NCI-H526 treated with DMSO at 0.1 percent for 48 hours (cell line): Measurements from ENCODE around the gene FAM78B.

Experiments used
- DNase-seq: peaks from one replicate; lab custom pipeline; 2025; lab: John Stamatoyannopoulos, UW

The FAM78B gene

DNA sequence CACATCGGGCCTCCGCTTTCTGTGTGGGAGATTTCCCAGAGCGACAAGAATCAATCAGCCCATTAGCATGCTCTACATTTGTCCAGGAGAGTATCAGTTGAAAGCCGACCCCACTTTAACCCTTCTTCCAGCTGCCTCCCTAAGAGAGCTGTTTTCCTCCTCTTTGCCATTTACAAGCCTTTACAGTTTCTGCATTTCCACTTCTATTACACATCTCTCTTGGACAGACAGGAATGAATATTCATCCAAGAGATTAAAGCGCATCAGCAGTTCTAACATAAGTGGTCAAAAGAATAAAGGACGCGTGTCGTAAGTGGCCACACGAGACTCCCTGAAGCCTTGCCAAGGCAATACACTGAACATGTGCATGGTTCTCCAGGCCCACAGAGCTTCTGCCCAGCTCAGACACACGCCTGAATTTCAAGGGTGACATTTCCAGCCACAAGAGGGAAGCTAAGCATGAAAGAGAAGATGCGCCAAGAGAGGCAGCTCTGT lies 47.3 kb downstream of the FAM78B start:
- no peak for DNase-seq

DNA sequence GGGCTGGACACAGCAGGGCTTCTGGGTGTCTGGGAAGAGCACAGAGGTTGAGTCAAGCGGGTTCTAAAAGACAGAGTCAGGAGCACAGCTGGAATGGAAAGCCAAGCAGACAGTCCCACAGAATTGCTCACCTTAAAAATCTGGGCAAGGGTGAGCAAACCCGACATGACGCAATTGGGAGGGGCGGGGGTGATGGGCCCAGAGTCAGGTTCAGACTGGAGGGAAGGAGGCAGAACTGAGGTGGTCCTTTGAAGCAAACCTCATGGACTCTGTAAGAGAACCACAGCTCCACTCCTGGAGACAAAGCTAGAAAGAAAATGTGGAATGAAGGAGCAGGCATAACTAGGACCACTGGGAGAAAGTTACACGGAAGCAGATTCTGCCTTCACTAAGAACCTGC lies 49.0 kb downstream of the FAM78B start:
- no peak for DNase-seq

DNA sequence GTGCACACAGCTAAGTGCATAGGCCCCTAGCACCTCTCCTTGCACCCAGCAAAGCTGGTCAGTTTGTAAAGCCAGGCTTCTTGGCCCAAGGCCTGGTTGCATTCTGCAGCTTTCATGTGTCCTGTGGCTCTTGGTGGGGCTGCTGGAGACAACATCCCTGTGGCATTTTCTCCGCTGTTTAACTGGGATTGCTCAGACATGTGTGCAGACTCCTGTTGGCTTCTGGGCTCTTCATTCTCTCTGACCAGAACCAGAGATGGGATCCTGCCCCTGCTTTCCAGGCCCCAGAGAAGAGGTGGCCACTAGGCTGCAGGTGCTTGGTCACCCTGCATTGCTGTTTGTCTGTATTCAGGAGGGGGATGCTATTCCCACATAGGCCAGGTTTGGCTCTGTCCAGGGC lies 50.8 kb downstream of the FAM78B start:
- DNase-seq, result no peak

- no peak for DNase-seq
Observed at GRCh38 chr1:166114419-166114818, 52.4 kb downstream of the FAM78B start.

DNA sequence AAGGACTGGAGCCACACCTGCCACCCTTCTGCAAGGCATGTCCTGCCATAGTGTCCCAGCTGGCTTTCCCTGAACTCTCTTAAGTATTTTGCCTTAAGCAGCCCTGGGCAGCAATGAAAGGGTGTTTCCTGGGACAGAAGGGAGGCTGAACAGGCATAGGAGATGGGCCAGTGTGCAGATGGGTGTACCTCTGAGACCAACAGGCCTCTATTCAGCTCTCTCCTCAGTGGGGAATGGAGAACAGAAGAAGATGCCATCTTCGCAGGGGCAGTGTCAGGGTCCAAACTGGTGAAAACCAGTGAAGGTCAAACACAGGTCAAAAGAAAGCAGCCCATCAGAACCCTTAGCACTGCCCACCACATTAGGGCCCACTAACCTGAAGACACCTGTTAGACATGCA lies 53.2 kb downstream of the FAM78B start:
- DNase-seq, result no peak

- DNase-seq, result no peak
Observed at GRCh38 chr1:166113031-166113430, 53.8 kb downstream of the FAM78B start.

GRCh38 chr1:166112425-166112824 lies 54.4 kb downstream of the FAM78B start:
- no peak for DNase-seq

DNA sequence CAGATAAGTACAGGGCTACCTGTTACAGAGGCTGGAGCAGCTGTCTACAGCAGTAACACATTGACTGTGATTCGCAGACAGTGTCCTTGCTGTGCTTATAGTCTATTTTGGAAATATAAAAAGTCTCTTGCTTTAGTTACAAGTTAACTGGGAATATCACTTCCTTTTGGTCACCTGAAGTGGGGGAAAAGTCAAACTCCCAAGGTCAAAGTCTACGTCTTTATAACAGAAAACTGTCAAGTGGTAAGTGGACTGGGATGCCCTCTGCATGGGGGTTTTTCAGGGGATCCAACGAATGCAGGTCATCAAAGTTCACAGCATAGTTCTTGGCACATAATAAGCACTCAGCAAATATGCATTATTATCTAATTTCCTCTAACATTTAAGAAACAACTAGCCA lies 55.4 kb downstream of the FAM78B start:
- DNase-seq, result no peak

DNA sequence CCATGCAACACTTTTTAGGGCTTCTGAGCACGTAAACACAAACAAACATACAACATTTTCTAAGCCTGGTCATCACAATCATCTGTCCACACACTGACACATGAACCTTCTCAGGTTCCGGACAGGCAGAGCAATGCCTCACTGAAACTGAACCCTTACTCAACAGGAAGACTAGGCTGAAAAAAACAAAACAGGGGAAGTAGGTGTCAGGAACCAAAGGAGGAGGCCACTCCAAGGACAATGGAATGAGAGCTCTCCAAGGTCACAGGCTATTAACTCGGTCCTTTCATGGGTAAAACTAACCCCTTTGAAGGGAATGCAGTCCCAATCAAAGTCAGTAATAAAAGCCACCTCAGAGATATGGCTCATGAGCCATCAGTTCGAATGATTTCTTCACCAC lies 76.6 kb downstream of the FAM78B start:
- DNase-seq, result no peak

DNA sequence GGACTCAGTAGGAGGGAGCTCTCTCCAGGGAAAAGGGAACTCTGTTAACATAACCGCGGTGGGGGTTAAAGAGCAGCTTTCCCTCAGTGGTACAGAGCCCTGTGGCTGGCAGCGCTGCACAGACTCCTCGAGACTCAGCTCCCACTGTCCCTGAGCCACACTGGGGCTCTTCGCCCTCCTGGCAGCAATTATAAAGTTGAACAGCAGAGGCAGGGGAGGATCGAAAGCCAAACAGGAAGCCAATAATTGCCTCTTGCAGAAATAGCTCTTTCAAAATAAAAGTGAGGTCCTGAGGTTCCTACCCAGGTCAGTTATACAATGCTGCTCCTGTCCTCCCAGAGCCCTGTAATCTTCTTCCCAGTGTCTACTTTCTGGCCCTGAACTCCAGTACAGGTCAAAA lies 77.0 kb downstream of the FAM78B start:
- no peak for DNase-seq

- no peak for DNase-seq
Observed at GRCh38 chr1:166088572-166088955, 78.2 kb downstream of the FAM78B start.

DNA sequence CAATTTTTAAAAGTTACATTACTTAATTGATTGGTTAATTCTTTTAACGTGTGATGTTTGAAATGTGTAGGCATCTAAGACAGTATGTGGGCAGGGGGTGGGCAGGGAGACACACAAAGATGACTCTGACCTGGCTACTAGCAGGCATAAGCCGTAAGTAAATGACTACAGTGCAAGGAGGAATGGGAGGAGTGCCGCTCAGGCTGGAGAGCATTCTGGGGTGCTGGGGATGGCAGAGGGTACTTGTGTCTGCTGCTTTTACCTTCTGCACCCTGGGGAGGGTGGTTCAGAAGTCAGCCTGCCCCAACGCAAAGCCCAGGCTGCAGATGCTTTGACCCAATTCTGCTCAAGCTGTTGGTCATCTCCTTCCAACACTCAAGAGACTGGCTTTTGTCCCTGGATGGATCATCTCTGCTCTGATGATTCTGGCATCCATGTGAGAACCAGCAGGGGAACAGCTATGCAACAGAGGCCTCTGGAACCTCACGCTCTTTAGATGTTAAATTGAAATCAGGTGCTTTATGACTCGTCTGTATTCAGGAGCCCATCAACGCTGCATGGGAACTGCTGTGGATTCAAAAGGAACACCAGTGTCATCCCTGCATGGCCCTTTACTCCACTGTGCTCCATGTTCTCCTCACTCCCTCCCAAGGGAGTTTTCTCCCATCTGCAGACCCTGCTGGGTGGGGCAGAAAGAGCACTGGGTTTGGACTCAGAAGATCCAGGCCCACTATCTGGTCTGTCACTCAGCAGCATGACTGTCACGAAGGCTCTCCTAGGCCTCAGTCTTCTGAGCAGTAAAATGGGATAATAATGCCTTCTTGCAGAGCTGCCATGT lies 78.8 kb downstream of the FAM78B start:
- DNase-seq, result no peak

GRCh38 chr1:166086113-166086883 lies 80.5 kb downstream of the FAM78B start:
- DNase-seq, result no peak

DNA sequence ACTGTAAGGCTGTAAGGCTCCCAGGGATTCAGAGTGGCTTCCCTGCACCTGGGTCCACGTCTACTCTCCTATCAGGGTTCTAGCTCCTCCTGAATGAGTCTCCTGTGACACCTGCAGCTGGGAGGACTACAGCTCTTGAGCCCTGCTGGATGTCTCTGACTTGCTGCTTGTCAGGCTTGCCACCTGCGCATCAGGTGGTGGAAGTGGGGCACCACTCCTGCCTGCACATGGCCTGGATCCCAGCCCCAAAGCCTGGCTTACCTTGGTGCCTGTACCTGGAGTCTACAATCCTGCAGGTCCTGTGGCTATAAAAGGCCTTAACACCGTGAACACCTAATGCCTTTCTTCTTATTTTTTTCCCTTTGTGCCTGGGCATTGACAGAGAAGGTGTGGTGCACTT lies 82.2 kb downstream of the FAM78B start:
- no peak for DNase-seq

DNA sequence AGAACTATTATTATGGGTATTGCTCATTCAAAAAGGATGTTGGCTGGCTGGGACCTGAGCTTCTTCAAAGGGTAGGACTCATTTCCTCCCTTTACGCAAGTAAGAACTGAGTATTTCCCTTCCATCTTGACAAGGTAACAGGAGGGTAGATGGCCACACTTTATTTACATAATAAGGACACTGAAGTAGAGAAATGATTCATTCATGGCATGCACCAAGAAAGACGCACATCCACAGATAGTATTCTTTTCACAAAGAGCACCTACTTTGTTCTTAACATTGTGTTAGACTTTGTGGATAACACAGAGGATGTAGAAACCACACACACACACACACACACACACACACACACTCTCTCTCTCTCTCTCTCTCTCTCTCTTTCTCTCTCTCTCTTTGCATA lies 82.9 kb downstream of the FAM78B start:
- no peak for DNase-seq

DNA sequence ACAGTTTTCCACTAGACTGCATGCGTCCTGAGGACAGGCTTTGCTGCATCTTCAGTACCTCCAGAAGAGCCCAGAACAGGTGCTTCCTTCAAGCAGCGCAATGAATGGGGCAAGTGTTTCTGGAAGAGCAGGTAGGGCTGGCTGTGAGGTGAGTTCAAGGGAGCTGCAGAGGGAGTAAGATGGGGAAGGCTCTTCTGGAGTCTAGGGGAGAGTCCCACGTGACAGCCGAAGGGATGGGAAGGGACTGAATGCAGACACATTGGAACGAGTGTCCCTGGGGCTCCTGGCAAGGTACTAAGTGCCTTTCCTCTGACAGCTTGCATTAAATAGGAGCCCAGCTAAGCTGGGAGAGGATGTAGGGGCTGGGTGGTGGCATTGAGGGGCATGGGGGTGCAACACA lies 84.2 kb downstream of the FAM78B start:
- no peak for DNase-seq

DNA sequence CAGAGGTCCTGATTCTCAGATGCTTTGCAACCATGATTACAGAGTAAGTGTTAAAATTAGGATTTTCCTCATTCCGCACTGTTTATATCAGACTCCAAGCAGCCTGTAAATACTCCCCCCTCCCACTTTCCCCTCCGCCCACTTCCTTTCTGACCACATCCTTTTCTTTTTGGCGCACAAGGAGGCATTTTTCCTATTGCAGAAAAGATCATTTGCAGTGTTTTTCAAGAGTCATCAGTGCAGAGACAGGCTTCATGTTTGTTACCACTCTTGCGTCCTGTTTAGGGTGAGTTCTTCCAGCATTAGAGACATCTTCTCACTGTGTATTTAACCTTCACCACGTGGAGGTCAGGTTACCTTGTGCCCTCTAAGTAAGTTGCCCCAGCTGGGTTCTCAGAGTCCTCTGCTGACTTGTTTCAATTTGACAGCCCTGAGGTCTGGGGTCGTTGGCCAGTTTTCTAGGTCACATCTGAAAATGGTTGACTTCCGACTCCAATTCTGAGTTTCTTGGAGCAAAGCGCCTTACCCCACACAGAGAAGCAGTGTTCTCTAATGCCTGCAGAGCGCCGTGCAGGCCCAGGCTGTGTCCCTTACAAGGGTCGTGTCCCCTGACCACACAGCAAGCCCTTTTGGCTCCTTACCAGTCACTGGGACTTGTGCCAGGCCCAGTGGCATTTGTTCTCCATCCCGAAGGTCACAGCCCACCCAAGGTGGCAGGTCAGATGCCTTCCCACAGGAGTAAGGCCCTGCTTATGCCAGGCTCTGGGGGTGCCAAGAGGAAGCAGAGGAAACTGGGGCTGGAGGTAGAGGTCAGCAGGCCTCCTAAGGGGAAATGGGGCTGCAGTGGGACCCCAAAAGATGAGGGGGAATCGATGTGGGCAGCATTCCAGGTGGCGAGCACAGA lies 85.6 kb downstream of the FAM78B start:
- no peak for DNase-seq

DNA sequence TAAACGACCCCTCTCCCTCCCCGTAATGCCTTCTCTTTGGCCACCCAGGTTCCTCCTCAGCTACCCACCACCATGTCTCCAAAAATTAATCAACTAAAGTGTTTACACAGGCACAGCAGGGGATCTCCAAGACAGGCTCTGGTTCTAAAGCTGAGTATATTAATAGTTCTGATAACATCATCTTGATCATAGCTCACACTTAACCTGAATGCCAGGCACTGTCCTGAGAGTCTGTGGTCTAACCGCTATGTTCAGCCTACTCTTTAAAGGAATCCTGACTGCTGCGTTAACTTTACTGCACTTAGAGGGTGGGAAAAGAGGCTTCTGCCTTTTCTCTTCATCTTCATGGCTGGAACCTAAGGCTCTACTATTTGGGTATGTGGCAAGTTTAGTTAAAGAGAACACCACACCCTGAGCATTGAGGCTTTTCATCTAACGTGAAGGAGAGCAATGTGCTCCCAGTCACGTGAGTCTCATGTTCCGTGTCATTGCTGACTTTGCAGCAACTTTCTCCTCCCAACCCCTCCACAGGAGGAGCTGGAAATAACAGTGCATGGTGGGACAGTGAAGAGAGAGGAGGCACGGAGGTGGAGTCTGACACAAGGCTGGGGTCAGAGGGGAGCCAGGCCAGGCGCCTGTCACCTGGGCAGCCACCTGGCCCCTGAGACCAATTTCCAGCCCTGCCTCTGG lies 86.4 kb downstream of the FAM78B start:
- no peak for DNase-seq

DNA sequence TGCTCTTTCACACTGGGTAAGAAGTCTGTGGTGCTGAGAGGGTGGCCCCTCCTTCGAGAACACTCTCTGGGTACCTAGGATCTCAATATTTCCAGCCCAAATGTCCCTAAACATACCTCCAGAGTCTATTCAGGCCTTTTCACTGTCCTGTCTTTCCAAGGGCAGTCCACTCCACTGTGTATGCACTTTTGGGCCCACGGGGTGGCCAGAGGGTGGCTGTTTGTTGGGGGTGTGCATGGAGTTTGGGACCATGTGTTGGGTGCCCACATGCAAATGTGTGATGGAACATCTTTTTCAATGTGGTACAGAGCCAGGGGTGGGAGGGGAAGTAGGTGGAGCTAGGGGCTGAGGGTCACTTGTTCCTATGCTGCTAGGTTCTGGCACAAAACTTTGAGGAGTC lies 87.5 kb downstream of the FAM78B start:
- DNase-seq, result no peak

DNA sequence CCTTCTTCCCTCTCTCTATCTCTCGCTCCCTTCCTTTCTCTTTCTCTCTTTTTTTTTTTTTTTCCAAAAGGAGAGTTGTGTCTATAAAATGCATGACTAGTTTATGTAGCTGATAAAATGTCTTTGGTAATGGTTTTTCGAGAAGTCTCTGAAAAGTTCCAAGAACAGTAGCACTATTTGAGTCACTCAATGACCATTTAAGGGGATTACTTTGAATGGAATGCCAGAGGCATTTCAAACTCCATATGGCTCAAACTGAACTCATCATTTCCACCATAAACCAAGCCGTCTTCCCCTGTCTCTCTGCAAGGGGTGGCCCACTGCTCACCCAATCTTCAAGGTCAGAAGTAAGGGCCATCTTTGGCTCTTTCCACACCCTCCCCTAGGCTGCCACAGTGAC lies 93.3 kb downstream of the FAM78B start:
- no peak for DNase-seq

- DNase-seq, result no peak
Observed at GRCh38 chr1:166069390-166069789, 97.4 kb downstream of the FAM78B start.

GRCh38 chr1:166066107-166066506 lies 100.7 kb downstream of the FAM78B start:
- no peak for DNase-seq
